GM12878 (cell line): ENCODE measurements around the gene MAST4. TPM values are rescaled to one million over a fixed set of nuclear protein-coding genes. Genes with fewer than 3 reads are reported as not detected.

Experiments
- ATAC-seq: fragments of 200-7000 bp; cut with Tn5 transposase; 3 replicates; pipeline ENCODE4 v1.9.1; 2020; ENCODE audit warnings: mild to moderate bottlenecking, moderate library complexity
- BruUV-seq: library from RNA; stranded (reverse); fragments of 400-500 nt; replicated peaks from 2 replicates; lab custom pipeline; 2021; lab: Mats Ljungman, UMichigan
- CTCF ChIA-PET: fragments of 300-600 bp; sonication (Branson Sonifier 250); formaldehyde crosslinking; extraction: SDS; loops from one replicate; lab custom pipeline; 2021; ENCODE audit warnings: inconsistent platforms; lab: Yijun Ruan, JAX
- POLR2A ChIA-PET: fragments of 350-600 bp; formaldehyde crosslinking; extraction: SDS; loops from one replicate; lab custom pipeline; 2021; ENCODE audit warnings: inconsistent platforms; lab: Charles Lee
- RAD21 ChIA-PET: fragments of 300-600 bp; sonication (Branson Sonifier 250); formaldehyde crosslinking; loops from one replicate; lab custom pipeline; 2023; ENCODE audit warnings: antibody characterized with exemption; ENCODE audit not compliant: unreplicated experiment; lab: Charles Lee
- SMC1A ChIA-PET: fragments of 300-600 bp; sonication (Branson Sonifier 250); formaldehyde crosslinking; loops from one replicate; lab custom pipeline; 2023; ENCODE audit not compliant: unreplicated experiment, uncharacterized antibody; lab: Charles Lee
- DNase-seq: peaks from one replicate; pipeline ENCODE4 v3.0.0-alpha.2; 2011; ENCODE audit warnings: low read depth, low spot score
- FAIRE-seq: peaks from 3 replicates; lab custom pipeline; 2011; peaks lifted over from hg19 to GRCh38; lab: Jason Lieb, UNC
- H2AFZ ChIP-seq: 2 replicates; pipeline ENCODE4 v1.6.0; 2011; ENCODE audit warnings: low read depth, low read length, control low read depth; ENCODE audit not compliant: control insufficient read depth
- H3K27ac ChIP-seq: 2 replicates; pipeline ENCODE4 v1.5.1; 2011; ENCODE audit warnings: control low read depth; ENCODE audit not compliant: control insufficient read depth, insufficient read depth
- H3K27me3 ChIP-seq, 2 experiments: replicated peaks in 1 of 2; 2 replicates each; pipeline versions ENCODE4 v1.6.0 to v1.6.1; 2011; ENCODE audit warnings: low read length in 1 of 2; ENCODE audit not compliant: control insufficient read depth in 2 of 2, insufficient read depth in 2 of 2
- H3K36me3 ChIP-seq, 2 experiments: 2 replicates each; pipeline ENCODE4 v1.5.1; 2011; ENCODE audit warnings: low read length in 1 of 2; ENCODE audit not compliant: control insufficient read depth in 2 of 2, insufficient read depth in 2 of 2
- H3K4me1 ChIP-seq: 2 replicates; pipeline ENCODE4 v1.6.1; 2011; ENCODE audit warnings: mild to moderate bottlenecking, low read length, moderate library complexity, mixed read lengths; ENCODE audit not compliant: control insufficient read depth, insufficient read depth
- H3K4me2 ChIP-seq: 2 replicates; pipeline ENCODE4 v1.6.0; 2011; ENCODE audit warnings: control low read depth; ENCODE audit not compliant: control insufficient read depth, insufficient read depth
- H3K4me3 ChIP-seq: fragments of 200-600 bp; sonication (generic); 2 replicates; pipeline ENCODE4 v1.5.1; 2016
- H3K79me2 ChIP-seq: 2 replicates; pipeline ENCODE4 v1.6.0; 2011; ENCODE audit warnings: low read length; ENCODE audit not compliant: control insufficient read depth, insufficient read depth
- H3K9ac ChIP-seq: 2 replicates; pipeline ENCODE4 v1.8.0; 2011; ENCODE audit warnings: low read length, control low read depth, mixed read lengths; ENCODE audit not compliant: control insufficient read depth, insufficient read depth
- H3K9me3 ChIP-seq: replicated peaks from 3 replicates; pipeline ENCODE4 v1.5.1; 2011; ENCODE audit warnings: mild to moderate bottlenecking, low read length; ENCODE audit not compliant: control insufficient read depth, insufficient read depth
- H4K20me1 ChIP-seq: 2 replicates; pipeline ENCODE4 v1.6.0; 2011; ENCODE audit not compliant: control insufficient read depth, insufficient read depth
- CTCF ChIP-seq, 3 experiments: IDR thresholded peaks in 2 of 3; conservative IDR thresholded peaks in 1 of 3; 2 replicates each; pipeline ENCODE4 v1.5.1; 2011; ENCODE audit warnings: low read depth in 3 of 3, low read length in 3 of 3, mild to moderate bottlenecking in 3 of 3, control low read depth in 2 of 3, moderate library complexity in 2 of 3, inconsistent platforms in 1 of 3, mixed read lengths in 1 of 3; ENCODE audit not compliant: control insufficient read depth in 2 of 3, insufficient read depth in 1 of 3; ENCODE audit errors: extremely low read depth in 1 of 3
- EZH2 ChIP-seq: IDR thresholded peaks from 2 replicates; pipeline ENCODE4 v1.6.1; 2012; ENCODE audit warnings: low read depth, mild to moderate bottlenecking, control low read depth, inconsistent platforms, low read length, borderline replicate concordance; ENCODE audit not compliant: control insufficient read depth
- SMAD1 ChIP-seq: fragments of 450-650 bp; IDR thresholded peaks from 2 replicates; pipeline ENCODE4 v1.6.1; 2018; ENCODE audit warnings: mild to moderate bottlenecking, low read depth; ENCODE audit not compliant: partially characterized antibody
- ZBED1 ChIP-seq: IDR thresholded peaks from 2 replicates; pipeline ENCODE4 v1.6.1; 2016; ENCODE audit warnings: borderline replicate concordance
- WGBS: methylation state at CpG from one replicate; pipeline ENCODE4 v1.1.6; 2016; ENCODE audit warnings: low lambda C conversion rate; ENCODE audit not compliant: insufficient replicate concordance, insufficient coverage; ENCODE audit errors: missing lambda C conversion rate; 5-methylcytosine and 5-hydroxymethylcytosine counted together
- in situ Hi-C: fragments of 300-500 bp; cut with MboI; formaldehyde crosslinking; loops from 9 replicates; pipeline ENCODE4 v1.14.3; 2018; ENCODE audit warnings: mixed read lengths
- intact Hi-C: fragments of 100-400 bp; cut with micrococcal nuclease; formaldehyde crosslinking; loops from one replicate; pipeline ENCODE4 v1.14.2; 2022; ENCODE audit not compliant: unreplicated experiment
- polyA plus RNA-seq, 11 experiments: library from polyadenylated mRNA; depleted of rRNA in 4 of 11; unstranded in 6 of 11; stranded (reverse) in 5 of 11; fragments of >200 nt; fragmentation: Nextera tagmentation in 4 of 11; fragmentation: Illumina TruSeq in 1 of 11; extraction: Ambion mirVana in 4 of 11; extraction: Trizol in 1 of 11; gene quantifications; 1 replicate in 1 of 11; 2 replicates in 10 of 11; pipeline versions ENCODE4 v1.2.1 to v1.2.3, GENCODE V29; 2011 to 2016; ENCODE audit warnings: inconsistent platforms in 2 of 11, missing spikeins in 2 of 11, low read depth in 1 of 11
- total RNA-seq, 4 experiments: library from RNA; depleted of rRNA in 3 of 4; stranded (reverse); fragments of >200 nt in 3 of 4; fragmentation: Illumina TruSeq in 1 of 4; extraction: Trizol in 1 of 4; gene quantifications; 2 replicates each; pipeline versions ENCODE4 v1.2.1 to v1.2.3, GENCODE V29; 2013 to 2021

MAST4 gene
- total and polyA plus RNA-seq, 10 of the 15 experiments (the other 5 are each of a cell fraction or from before 2014, with no cell fraction given): 0.02 to 1.6 (median 0.29) TPM; not detected in 1

DNA sequence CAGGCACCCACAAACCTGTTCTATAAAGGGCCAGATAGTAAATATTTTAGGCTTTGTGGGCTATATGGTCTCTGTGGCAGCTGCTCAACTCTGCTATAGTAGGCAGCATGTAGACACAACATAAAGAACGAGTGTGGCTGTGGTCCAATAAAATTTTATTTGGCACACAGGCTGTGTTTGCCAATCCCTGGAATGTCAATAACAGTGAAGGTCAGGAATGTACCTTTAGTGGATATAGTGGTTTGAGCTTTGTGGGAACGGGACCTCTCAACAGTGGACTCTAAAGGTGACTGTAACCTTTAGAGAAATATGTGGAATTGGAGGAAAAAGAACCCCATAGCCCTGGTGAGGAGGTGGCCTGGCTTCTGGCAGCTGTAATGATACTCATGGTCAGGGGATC, 145.2 kb downstream of the MAST4 start (continued):
- TF ChIP-seq SMAD1 (no peak), EZH2 (no peak)

- Histone ChIP-seq H3K9ac (no peak overlapping the region), H4K20me1 (no peaks in the 10 kb centered on the region), H3K27me3 (no peaks in the 10 kb centered on the region; a peak in 1 of 4 replicates), H3K36me3 (no peaks in the 10 kb centered on the region), H3K4me1 (no peaks in the 10 kb centered on the region), H3K79me2 (no peaks in the 10 kb centered on the region), H2AFZ (no peak overlapping the region), H3K9me3 (no peaks in the 10 kb centered on the region), H3K4me3 (no peak overlapping the region), H3K4me2 (no peak overlapping the region), H3K27ac (no peak overlapping the region)
- DNase-seq: no peak
- POLR2A ChIA-PET: interaction anchor here (0.7 kb wide), 1 partner anchor 946 kb away, joined by 3 read pairs; no protein-coding TSS in a partner anchor
- WGBS: 35% methylated on average over 15 of the region's 15 CpGs
- intact Hi-C loops (no loop called here), in situ Hi-C loops (no loop called here)
- SMC1A ChIA-PET: no interaction called here
- BruUV-seq: no TSS peak
- FAIRE-seq: no peak
- CTCF ChIA-PET: no interaction called here
- RAD21 ChIA-PET: interaction anchor here (1.7 kb wide), 1 partner anchor 434 kb away, joined by 6 read pairs; no protein-coding TSS in a partner anchor
- no peak for TF ChIP-seq ZBED1
- TF ChIP-seq CTCF (IDR thresholded peaks at IDR 0.05 in 2 of 3, conservative IDR thresholded peaks at IDR 0.05 in 1 of 3; ENCODE audit: control insufficient read depth in 2 of 3, extremely low read depth in 1 of 3, insufficient read depth in 1 of 3, low read depth in 3 of 3, low read length in 3 of 3): peak in 2 of 3 experiments; percentile 9 to 15; a peak in 1 of 6 replicates
- 0 out of 3 replicates have a peak, but pooled peaks have one; percentile 33 for ATAC-seq
These were observed 146.1 kb downstream of the MAST4 start for GRCh38 chr5:66742083-66742895.
